Measurements from ENCODE around the gene SMCO3.
"Not testable (repeated sequence)": the region's sequence is repeated elsewhere in the genome, so short reads cannot be mapped to it uniquely, and the experiment has no call there.

Gene SMCO3

DNA sequence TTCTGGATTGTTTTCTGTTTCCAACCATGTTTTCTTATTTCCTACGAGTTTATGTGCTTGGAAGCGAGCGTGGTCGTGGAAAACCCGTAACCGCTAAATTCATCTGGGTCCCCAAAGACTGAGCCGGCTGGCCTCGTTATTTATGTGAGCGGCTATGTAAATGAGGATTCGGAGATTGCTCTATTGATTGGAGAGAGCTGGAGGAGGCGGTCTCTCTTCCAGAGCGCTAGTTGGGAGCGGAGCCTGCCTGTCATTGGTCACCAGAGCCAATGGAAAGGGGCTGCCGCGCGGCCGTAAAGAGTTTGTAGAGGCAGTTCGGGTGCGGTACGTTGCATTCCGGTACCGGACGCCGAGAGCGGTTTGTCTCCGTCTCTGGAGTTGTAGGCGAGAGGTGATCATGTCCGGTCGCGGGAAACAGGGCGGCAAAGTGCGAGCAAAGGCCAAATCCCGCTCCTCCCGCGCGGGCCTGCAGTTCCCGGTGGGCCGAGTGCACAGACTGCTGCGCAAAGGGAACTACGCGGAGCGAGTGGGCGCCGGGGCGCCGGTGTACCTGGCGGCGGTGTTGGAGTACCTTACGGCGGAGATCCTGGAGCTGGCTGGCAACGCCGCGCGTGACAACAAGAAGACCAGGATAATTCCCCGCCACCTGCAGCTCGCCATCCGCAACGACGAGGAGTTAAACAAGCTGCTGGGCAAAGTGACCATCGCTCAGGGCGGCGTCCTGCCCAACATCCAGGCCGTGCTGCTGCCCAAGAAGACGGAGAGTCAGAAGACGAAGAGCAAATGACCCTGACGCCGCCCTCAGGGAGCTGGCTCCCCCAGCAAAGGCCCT lies 39.7 kb downstream of the SMCO3 start:
- peak; percentile 84 for DNase-seq

DNA sequence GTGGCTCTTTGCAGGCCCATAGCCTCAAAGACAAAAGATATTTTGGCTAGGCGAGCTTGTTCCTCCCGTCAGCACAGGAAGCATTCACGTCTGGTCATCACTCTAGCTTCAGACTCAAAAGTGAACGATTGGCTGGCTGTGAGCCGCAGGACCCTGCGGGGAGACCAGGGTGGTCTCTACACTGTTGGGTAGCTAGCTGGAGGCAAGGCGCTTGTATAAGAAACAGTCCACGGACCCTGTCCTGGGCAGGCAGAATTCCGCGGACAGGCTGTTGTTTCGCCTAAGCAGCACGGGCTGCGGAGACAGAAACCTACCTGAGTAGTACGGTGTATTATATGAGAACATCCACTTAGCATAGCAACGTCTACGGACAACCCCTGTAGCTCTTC lies 40.3 kb downstream of the SMCO3 start:
- no peak for DNase-seq

DNA sequence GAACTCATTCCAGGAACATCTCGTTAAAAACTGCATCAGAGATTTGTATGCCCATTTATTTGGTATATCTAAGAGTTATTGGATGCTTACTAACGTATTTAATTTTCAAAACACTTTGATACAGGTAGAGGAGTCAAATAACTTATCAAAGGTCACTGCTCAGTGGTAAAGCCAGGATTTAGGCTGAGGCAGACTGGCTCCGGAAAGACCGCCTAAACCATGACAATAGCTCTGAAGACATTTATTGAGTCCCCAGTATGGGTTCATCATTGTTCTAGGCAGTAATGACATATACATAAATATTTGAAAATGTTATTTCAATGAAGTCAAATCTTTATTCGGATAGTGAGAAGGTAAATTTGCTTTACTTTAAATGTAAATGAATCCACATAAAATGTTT lies 41.0 kb downstream of the SMCO3 start:
- no peak for DNase-seq

GRCh38 chr12:14771651-14772137 lies 42.3 kb downstream of the SMCO3 start:
- no peak for DNase-seq

DNA sequence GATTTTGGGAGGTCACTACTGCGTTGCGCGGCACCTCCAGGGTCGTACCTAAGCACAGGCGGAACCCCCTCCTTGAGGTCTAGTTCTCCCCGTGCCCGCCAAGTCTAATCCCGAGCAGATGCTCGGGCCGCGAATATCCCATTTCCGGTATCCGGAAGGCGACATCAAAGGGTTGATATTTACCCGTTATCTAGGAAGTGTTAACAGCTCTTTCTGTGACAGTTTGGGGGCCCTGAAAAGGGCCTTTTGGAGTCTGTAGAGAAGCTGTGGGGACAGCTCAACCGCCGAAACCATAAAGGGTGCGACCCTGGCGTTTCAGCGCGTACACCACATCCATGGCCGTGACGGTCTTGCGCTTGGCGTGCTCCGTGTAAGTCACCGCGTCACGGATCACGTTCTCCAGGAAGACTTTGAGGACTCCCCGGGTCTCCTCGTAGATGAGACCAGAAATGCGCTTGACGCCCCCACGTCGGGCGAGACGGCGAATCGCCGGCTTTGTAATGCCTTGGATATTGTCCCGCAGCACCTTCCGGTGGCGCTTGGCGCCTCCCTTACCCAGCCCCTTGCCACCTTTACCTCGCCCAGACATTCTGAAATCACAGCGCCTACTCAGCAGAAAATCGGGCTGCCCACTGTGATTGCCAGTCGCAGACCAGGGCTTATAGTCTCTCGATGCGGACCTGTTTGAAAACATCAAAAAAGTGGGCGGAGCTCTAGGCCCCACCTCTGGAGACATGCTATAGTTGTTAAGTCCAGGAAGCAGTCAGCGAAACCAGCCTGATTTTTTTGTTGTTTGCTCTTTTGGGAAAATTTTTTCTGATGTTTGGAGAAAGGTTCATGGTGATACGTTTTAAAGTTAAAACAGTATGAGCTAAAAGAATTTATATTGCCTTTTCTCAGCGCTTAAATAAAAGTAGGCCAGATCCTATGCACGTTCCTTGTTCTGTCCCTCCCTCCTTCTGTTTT lies 43.2 kb downstream of the SMCO3 start:
- DNase-seq = peak; percentile 73

- no peak for DNase-seq
Observed at GRCh38 chr12:14769969-14770495, 44.0 kb downstream of the SMCO3 start.

GRCh38 chr12:14769466-14769968 lies 44.5 kb downstream of the SMCO3 start:
- no peak for DNase-seq

DNA sequence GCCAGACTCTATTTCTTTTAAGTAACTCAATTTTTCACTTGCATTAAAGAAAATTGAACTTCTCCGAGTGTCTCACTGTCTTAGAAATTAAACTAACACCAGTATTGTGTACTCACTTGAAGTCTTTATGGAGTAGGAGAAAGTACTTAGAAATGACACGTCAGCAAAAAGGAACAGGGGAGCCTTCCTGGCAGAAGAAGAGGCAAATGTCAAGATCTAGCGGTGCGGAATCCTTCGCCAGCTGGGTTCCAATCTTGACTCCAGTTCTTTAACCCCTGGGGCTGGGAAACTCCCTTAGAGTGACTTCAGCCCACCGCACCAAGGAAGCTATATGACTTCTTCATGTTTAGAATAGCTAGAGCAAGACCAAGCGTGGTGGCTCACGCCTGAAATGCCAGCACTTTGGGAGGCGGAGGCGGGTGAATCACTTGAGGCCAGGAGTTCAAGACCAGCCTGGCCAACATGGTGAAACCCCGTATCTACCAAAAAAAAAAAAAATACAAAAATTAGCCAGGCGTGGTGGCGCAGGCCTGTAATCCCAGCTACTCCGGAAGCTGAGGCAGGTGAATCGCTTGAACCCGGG lies 45.1 kb downstream of the SMCO3 start:
- no peak for DNase-seq

DNA sequence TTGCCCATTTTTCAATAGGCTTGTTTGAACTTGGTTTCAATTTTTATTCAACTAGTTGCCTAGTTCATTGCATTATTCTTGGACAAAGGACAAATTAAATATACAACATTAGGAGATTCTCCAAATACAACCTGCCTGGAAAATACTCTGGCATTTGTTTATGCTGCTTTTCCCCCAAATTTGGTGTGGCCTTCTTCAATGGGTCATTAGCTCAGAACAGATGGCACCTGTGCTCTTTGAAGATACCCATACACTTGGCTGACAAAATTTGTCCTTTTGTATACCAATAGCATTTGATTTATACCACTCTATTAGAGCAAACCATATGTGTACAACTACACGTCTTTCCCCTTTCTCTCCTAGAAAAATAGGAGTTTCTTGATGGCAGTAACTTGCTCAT lies 46.4 kb downstream of the SMCO3 start:
- no peak for DNase-seq

GRCh38 chr12:14766649-14767215 lies 47.2 kb downstream of the SMCO3 start:
- DNase-seq = no peak

- not testable (repeated sequence) for DNase-seq
Observed at GRCh38 chr12:14766020-14766419, 48.0 kb downstream of the SMCO3 start.

GRCh38 chr12:14765398-14765797 lies 48.6 kb downstream of the SMCO3 start:
- DNase-seq = no peak

DNA sequence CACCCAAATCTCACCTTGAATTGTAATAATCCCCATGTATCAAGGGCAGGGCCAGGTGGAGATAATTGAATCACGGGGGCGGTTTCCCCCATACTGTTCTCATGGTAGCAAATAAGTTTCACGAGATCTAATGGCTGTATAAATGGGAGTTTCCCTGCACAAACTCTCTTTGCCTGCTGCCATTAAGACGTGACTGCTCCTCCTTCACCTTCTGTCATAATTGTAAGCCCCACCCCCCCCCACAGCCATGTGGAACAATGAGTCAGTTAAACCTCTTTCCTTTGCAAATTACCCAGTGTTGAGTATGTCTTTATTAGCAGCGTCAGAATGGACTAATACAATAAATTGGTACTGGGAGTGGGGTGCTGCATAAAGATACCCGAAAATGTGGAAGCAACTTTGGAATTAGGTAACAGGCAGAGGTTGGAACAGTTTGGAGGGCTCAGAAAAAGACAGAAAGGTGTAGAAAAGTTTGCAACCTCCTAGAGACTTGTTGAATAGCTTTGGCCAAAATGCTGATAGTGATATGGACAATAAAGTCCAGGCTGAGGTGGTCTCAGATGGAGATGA lies 54.2 kb downstream of the SMCO3 start:
- DNase-seq = not testable (repeated sequence)

GRCh38 chr12:14756334-14757143 lies 57.4 kb downstream of the SMCO3 start:
- no peak for DNase-seq
